ENCODE measurements around the gene C19orf25. TPM values are rescaled to one million over a fixed set of nuclear protein-coding genes. Genes with fewer than 3 reads are reported as not detected.
"Not testable (repeated sequence)": the region's sequence is repeated elsewhere in the genome, so short reads cannot be mapped to it uniquely, and the experiment has no call there.

The C19orf25 gene
- total RNA-seq, 1 donor from 2014 or later = 28.5 TPM

DNA sequence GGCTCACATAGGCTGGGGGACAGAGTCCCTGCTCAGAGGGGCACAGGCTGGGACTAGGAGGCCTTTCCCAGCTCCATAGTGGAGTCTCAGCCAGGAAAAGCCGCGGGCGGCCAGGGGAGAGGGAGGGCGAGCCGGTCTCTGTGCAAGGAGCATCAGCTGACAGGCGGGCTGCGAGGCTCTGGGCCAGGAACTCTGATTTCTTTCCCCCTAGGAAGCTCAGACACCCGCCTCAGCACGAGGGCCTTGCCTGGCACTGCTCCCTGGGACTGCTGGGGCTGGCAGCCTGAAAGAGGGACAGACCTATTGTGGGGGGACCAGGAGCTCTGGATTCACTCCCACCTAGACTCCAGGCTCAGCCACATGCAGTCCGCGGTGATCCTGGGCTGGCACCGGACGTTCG, 42.6 kb upstream of the C19orf25 start:
- Histone ChIP-seq H3K4me3 (no peak overlapping the region), H3K27ac (no peak overlapping the region), H3K27me3 (ENCODE audit: low read depth) (peaks cover 51% of the 10 kb centered on the region), H3K4me1 (no peaks in the 10 kb centered on the region), H3K36me3 (no peaks in the 10 kb centered on the region), H3K9me3 (no peaks in the 10 kb centered on the region)
- TF ChIP-seq, protein P1, sequence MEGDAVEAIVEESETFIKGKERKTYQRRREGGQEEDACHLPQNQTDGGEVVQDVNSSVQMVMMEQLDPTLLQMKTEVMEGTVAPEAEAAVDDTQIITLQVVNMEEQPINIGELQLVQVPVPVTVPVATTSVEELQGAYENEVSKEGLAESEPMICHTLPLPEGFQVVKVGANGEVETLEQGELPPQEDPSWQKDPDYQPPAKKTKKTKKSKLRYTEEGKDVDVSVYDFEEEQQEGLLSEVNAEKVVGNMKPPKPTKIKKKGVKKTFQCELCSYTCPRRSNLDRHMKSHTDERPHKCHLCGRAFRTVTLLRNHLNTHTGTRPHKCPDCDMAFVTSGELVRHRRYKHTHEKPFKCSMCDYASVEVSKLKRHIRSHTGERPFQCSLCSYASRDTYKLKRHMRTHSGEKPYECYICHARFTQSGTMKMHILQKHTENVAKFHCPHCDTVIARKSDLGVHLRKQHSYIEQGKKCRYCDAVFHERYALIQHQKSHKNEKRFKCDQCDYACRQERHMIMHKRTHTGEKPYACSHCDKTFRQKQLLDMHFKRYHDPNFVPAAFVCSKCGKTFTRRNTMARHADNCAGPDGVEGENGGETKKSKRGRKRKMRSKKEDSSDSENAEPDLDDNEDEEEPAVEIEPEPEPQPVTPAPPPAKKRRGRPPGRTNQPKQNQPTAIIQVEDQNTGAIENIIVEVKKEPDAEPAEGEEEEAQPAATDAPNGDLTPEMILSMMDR (IDR thresholded peaks at IDR 0.05) = no peak
- intact Hi-C loops (cut with DNase I) = no loop called here
- DNase-seq (no peak), ATAC-seq (no peak)

DNA sequence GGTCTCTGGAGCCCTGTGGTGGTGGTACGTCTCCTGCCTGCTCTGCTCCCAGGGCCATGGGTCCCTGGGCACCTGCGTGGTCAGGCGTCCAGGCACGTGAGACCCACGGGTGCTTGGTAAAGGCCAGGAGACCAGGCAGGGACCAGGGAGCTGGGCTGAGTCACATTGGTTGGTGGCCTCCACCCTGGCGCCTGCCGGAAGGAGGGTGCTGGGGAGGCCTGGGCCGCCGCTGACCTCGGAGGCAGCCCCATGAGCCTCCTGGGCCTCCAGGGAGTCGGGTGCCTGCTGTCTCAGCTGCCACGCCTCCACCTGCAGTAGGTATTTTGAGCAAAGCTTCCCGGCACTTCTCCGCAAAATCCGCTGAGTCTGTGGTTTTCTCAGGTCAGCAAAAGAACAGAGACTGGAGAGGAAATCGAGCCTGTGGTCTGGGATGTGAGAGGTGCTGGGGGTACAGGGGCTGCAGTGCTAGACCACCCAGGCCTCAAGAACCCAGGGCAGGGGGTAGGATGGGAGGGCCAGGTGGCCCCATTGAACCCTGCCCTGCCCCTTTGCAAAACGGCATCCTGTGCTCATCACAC, 41.3 kb upstream of the C19orf25 start:
- Histone ChIP-seq H3K27me3 (ENCODE audit: low read depth) (peaks cover 43% of the 10 kb centered on the region), H3K36me3 (no peaks in the 10 kb centered on the region), H3K4me3 (no peak overlapping the region), H3K4me1 (no peaks in the 10 kb centered on the region), H3K9me3 (no peaks in the 10 kb centered on the region), H3K27ac (no peak overlapping the region)
- no peak for ATAC-seq
- TF ChIP-seq, protein P1 (IDR thresholded peaks at IDR 0.05) = no peak
- intact Hi-C loops (cut with DNase I) = no loop called here
- no peak for DNase-seq

DNA sequence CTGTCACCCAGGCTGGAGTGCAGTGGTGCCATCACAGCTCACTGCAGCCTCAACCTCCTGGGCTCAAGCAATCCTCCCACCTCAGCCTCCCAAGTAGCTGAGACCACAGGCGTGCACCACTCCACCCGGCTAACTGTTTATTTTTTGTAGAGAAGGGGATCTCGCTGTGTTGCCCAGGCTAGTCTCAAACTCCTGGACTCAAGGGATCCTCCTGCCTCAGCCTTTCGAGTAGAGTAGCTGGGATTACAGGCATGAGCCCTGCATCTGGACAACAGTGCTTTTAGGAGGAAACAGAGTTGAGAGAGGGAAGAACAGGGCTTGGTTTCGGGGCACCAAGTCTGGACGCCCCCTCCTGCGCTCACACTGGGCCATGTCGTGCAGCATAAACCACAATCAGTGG, 40.8 kb upstream of the C19orf25 start:
- ATAC-seq; H3K36me3 ChIP-seq; H3K4me3 ChIP-seq; H3K4me1 ChIP-seq; H3K9me3 ChIP-seq; intact Hi-C loops (cut with DNase I); DNase-seq; H3K27ac ChIP-seq: not testable (repeated sequence)
- H3K27me3 ChIP-seq (ENCODE audit: low read depth) = peaks cover 43% of the 10 kb centered on the region

DNA sequence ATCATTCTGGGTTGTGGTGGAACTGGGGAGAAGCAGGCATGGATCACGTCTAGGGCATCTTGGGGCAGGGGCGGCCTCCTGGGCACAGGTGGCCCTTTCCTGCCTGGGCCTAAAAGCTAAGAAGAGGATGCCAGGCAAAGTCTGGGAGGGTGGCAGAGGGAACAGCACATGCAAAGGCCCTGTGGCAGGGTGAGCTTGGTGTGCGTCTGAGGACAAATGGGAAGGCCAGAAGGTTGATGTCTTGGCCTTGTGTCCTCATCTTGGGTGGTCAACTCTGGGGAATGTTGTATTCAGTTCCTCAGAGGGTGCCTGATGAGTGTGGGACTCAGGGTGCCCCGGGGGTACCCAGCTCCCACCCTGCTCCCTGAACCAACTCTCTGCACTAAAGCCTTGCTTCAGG, 39.5 kb upstream of the C19orf25 start:
- Histone ChIP-seq H3K4me3 (no peak overlapping the region), H3K4me1 (peaks cover 4% of the 10 kb centered on the region), H3K27ac (no peak overlapping the region), H3K27me3 (ENCODE audit: low read depth) (peaks cover 43% of the 10 kb centered on the region), H3K36me3 (no peaks in the 10 kb centered on the region), H3K9me3 (no peaks in the 10 kb centered on the region)
- ATAC-seq (no peak), DNase-seq (no peak)
- TF ChIP-seq, protein P1 (IDR thresholded peaks at IDR 0.05) = no peak
- intact Hi-C loops (cut with DNase I) = no loop called here

DNA sequence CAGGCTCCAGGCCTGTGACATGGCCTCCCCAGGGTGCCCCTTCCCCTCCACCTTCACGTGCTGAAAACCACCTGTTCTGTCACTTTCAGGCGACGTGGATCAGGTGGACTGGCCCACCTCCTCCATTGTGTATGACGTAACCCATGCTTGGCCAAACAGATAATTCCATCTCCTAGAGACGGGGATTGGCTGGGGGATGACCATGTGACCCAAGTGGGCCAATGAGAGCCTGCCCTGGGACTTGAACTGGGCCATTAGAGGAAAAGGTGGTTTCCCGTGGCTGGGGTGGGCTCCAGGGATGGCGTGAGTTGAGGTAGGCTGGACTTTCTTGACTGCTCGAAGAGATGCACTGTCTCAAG, 37.4 kb upstream of the C19orf25 start:
- no peak for ATAC-seq

DNA sequence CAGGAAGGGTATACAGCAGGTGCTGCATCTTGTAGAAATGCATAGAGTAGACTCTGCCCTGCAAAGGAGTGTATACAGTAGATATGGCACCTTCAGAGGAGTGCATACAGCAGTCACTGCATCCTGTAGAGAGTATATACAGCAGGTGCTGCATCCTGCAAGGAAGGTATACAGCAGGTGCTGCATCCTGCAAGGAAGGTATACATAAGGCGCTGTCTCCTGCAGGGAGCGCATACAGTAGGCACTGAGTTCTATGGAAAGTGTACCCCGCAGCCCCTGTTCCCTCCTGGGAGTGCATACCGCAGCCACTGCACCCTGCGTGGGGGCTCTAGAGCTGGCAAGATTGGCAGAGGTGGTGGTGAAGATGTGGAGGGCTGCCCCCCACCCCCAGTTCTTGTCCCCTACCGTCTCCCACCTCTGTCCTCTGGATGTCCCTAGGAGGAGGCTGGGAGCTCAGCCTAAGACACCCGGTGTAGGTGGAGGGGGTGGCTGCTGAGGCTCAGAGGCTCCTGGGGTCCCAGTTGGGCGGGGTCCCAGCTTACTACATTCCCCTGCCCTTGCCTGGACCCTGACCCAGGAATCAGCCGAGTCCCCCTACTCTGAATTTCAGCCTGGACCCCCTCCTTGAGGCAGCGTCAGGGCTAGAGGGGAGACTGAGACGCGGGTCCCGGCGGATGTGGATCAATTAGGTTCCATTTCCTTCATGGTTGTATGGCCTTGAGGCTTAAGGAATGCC, 36.1 kb upstream of the C19orf25 start:
- no peak overlapping the region for H3K4me3 ChIP-seq
- no peak overlapping the region for H3K27ac ChIP-seq
- no peak for DNase-seq
- no peaks in the 10 kb centered on the region for H3K36me3 ChIP-seq
- H3K27me3 ChIP-seq (ENCODE audit: low read depth) = peaks cover 58% of the 10 kb centered on the region
- intact Hi-C loops (cut with DNase I) = no loop called here
- peaks cover 7% of the 10 kb centered on the region for H3K4me1 ChIP-seq
- TF ChIP-seq, protein P1 (IDR thresholded peaks at IDR 0.05) = no peak
- ATAC-seq = no peak
- H3K9me3 ChIP-seq = no peaks in the 10 kb centered on the region

More for the DNA sequence above, 37.4 kb upstream of the C19orf25 start:
- Histone ChIP-seq H3K4me3 (no peak overlapping the region), H3K27ac (no peak overlapping the region), H3K4me1 (peaks cover 7% of the 10 kb centered on the region), H3K27me3 (ENCODE audit: low read depth) (peaks cover 49% of the 10 kb centered on the region), H3K36me3 (no peaks in the 10 kb centered on the region), H3K9me3 (no peaks in the 10 kb centered on the region)
- intact Hi-C loops (cut with DNase I) = no loop called here
- DNase-seq = no peak
- TF ChIP-seq, protein P1 (IDR thresholded peaks at IDR 0.05) = no peak

All from lower lobe of right lung (tissue), 2 donors.